Dermis lymphatic vessel endothelial cell (primary cell): Measurements from ENCODE around the gene SIDT2. TPM values are rescaled to one million over a fixed set of nuclear protein-coding genes. Genes with fewer than 3 reads are reported as not detected.

Experiments used
- total RNA-seq: library from RNA; depleted of rRNA; stranded (reverse); fragments of >200 nt; gene quantifications from 2 replicates; pipeline ENCODE4 v1.2.1, GENCODE V29; 2014

SIDT2 gene
- 10.7 and 11.3 TPM in 2 replicates for total RNA-seq

DNA sequence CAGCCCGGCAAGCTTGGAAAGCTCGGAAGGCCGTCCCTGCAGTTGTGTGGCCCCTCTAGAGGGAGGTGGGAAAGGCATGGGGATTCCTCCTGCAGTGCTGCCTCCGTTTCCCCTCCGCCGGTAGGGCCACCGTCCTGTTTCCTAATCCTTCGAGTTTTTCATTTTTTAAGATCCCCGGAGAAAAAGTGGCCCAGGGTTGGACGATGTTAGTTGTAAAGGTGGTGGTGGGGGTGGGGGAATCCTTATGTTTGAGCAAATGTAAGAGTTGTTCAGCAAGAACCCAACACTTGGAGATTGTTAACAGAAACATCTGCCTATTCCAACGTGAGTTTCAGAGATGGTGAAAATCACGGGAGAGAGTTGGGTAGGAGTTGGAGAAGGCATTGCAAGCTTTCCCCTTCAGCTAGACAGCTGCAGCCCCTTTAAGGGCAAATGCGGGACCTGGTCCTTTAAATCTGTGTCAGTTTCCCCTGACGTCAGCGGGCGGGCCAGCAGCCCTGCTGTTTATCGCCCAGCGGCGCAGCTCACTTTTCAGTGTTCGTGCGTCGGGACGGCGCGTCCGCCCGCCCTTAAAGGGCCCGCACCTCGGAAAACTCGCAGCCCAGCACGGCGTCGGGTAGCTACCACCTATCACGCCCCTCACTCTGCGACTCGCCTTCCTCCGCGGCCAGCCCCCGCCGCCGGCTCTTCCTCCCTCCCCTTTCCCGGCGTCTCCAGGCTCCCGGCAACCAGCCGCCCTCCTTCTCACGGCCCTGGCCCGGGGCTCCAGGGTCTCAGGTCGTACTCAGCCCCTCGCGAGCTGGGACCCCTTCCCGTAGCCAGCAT lies at the start of gene SIDT2:
Gene SIDT2, plus strand, starts transcription at position 534 of the 825 bp plus-strand sequence. CDS start 521 bp downstream, outside the sequence.

DNA sequence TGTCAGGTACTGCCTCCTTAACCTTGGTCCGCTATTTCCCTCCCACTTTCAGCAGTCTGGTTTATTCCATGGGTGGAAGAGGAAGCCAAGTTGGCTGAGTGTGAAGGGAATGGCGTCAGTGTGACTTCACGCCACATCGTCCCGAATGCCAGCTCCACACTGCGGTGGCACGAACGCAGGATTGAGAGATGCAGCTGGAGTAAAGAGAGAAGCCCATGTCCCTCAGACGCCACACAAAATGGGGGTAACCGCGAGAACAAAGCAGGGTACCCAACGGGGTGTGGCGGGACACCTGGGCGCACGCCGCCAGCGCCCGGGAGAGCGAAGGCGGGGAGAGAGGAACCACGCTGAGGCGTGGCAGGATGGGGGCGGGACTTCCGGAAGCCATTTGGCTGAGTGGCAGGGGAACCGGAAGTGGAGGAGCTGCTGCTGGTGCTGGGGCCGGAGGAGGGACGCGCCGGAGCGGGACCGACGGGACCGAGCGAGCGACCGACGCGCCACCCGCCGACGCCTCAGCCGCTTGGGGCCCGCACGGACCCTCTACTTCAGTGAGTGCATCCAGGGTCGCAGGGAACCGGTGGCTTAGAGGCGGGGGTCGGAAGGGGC lies 34.6 kb upstream of the SIDT2 start, which contains the start of gene PAFAH1B2:
Gene PAFAH1B2, plus strand, starts transcription at position 417 of the 606 bp plus-strand sequence. CDS start 8,161 bp downstream, outside the sequence.

DNA sequence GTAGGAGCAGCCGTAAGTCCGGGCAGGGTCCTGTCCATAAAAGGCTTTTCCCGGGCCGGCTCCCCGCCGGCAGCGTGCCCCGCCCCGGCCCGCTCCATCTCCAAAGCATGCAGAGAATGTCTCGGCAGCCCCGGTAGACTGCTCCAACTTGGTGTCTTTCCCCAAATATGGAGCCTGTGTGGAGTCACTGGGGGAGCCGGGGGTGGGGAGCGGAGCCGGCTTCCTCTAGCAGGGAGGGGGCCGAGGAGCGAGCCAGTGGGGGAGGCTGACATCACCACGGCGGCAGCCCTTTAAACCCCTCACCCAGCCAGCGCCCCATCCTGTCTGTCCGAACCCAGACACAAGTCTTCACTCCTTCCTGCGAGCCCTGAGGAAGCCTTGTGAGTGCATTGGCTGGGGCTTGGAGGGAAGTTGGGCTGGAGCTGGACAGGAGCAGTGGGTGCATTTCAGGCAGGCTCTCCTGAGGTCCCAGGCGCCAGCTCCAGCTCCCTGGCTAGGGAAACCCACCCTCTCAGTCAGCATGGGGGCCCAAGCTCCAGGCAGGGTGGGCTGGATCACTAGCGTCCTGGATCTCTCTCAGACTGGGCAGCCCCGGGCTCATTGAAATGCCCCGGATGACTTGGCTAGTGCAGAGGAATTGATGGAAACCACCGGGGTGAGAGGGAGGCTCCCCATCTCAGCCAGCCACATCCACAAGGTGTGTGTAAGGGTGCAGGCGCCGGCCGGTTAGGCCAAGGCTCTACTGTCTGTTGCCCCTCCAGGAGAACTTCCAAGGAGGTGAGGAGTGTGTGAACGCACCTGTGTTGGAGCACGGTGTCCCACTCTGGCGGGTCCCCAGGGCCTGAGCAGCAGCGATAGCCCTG lies 20.7 kb downstream of the SIDT2 start, which contains the start of gene TAGLN:
Gene TAGLN, plus strand, starts transcription at position 318 of the 863 bp plus-strand sequence. CDS start 3,644 bp downstream, outside the sequence.

DNA sequence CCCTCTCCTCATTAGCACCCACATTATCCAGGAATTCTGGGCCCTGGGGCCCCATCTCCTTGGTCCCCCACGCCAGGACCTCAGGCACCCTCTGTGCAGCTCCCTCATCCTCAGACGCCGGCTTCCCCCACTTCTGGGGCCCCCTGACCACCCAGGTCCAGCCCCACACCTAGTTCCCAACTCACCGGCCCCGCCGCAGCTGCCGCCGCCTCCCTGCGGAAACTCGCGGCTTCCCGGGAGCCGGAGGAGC lies 53.2 kb downstream of the SIDT2 start, which contains the start of gene PCSK7:
Gene PCSK7, minus strand, starts transcription at position 232 of the 250 bp plus-strand sequence. CDS start 2,229 bp downstream, outside the sequence.

DNA sequence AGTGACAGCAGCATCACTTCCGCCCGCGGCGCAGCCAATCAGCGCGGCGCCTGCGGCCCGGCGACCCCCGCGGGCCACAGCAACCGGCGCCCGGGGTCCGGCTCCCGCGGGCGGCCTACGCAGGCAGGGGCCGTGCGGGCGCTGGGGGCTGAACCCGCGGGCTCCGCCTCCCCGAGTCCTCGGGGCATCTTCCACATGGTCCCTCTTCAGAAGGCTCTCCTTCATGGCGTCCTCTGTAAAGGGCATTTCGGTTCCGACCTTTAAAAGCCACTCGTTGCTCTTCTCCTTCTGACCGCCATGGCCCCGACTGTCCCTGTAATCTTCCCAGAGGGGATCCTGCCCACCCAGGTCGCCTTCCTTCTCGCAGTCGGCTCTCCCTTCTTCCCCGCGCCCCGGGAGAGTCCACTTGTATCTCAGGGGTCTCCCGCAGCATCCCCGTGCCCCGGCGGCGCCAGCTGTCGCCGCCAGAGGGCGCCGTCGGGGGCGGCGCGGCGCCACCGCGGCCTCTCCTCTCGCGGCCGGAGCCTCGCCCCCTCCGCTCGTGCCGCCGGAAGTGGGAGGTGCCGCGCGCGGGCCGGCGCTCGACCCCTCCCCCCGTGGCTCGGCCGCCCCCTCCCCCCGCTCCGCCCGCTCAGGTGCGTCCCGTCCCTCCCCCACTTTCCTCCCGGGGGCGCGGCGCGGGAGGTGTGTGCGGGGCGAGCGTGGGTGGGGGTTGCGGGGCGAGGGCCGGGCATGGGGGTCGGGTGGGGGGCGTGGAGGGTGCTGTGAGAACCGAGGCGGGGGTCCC lies 53.7 kb downstream of the SIDT2 start, which contains the start of gene RNF214:
Gene RNF214, plus strand, starts transcription at position 580 of the 787 bp plus-strand sequence. CDS start 1,602 bp downstream, outside the sequence.

Other genes starting within 250 kb of the SIDT2 start
- gene SIK3, start 80.3 kb upstream of the SIDT2 start, total RNA-seq, result 10.4 and 10.8 TPM in 2 replicates
- 210 and 214 TPM in 2 replicates for gene PAFAH1B2, start 34.5 kb upstream of the SIDT2 start, total RNA-seq
- gene TAGLN, start 20.6 kb downstream of the SIDT2 start, total RNA-seq, result 3.4 and 9.8 TPM in 2 replicates
- 29.5 and 30.8 TPM in 2 replicates for gene PCSK7, start 53.3 kb downstream of the SIDT2 start, total RNA-seq
- 6.4 and 8.9 TPM in 2 replicates for gene RNF214, start 53.9 kb downstream of the SIDT2 start, total RNA-seq
- 1.7 and 2.1 TPM in 2 replicates for gene BACE1-AS, start 112.6 kb downstream of the SIDT2 start, total RNA-seq
- gene BACE1, start 137.5 kb downstream of the SIDT2 start, total RNA-seq, result 7.0 and 8.1 TPM in 2 replicates
- 13.8 and 21.2 TPM in 2 replicates for gene CEP164, start 149.1 kb downstream of the SIDT2 start, total RNA-seq